Calu3 (cell line): ENCODE results near the gene KCNJ3. TPM values are rescaled to one million over a fixed set of nuclear protein-coding genes. Genes with fewer than 3 reads are reported as not detected.

ENCODE experiments used
- BruUV-seq: library from RNA; stranded (reverse); fragments of 400-500 nt; replicated peaks from 2 replicates; lab custom pipeline; 2021; lab: Mats Ljungman, UMichigan
- CTCF ChIA-PET: fragments of 300-600 bp; sonication (Branson Sonifier 250); formaldehyde crosslinking; loops from one replicate; lab custom pipeline; 2022; ENCODE audit warnings: antibody characterized with exemption; lab: Charles Lee
- DNase-seq: peaks from one replicate; pipeline ENCODE4 v3.0.0; 2022
- H3K27ac Mint-ChIP-seq: one replicate; pipeline ENCODE4 v1.8.0; 2022; ENCODE audit warnings: mixed read lengths; ENCODE audit not compliant: unreplicated experiment
- H3K27me3 Mint-ChIP-seq: one replicate; pipeline ENCODE4 v1.8.0; 2022; ENCODE audit warnings: mixed read lengths; ENCODE audit not compliant: unreplicated experiment
- H3K36me3 Mint-ChIP-seq: one replicate; pipeline ENCODE4 v1.8.0; 2022; ENCODE audit warnings: mild to moderate bottlenecking, moderate library complexity, mixed read lengths; ENCODE audit not compliant: insufficient read depth, unreplicated experiment
- H3K4me1 Mint-ChIP-seq: one replicate; pipeline ENCODE4 v1.8.0; 2022; ENCODE audit warnings: mild to moderate bottlenecking, low read depth, mixed read lengths; ENCODE audit not compliant: unreplicated experiment
- H3K4me3 Mint-ChIP-seq: one replicate; pipeline ENCODE4 v1.8.0; 2022; ENCODE audit warnings: mild to moderate bottlenecking, low read depth, moderate library complexity, mixed read lengths; ENCODE audit not compliant: unreplicated experiment
- H3K9me3 Mint-ChIP-seq: one replicate; pipeline ENCODE4 v1.8.0; 2022; ENCODE audit warnings: low read depth, mixed read lengths; ENCODE audit not compliant: unreplicated experiment
- intact Hi-C: fragments of 100-400 bp; cut with micrococcal nuclease; formaldehyde crosslinking; loops from one replicate; pipeline ENCODE4 v1.10.0; 2022; ENCODE audit not compliant: unreplicated experiment
- total RNA-seq: library from RNA; stranded (reverse); gene quantifications from 2 replicates; pipeline ENCODE4 v1.2.3, GENCODE V29; 2022
- TF ChIP-seq, protein P1 (sequence below): fragments of 200-600 bp; IDR thresholded peaks from one replicate; pipeline ENCODE4 v1.8.0; 2022; ENCODE audit warnings: antibody characterized with exemption; ENCODE audit not compliant: unreplicated experiment

The KCNJ3 gene
- total RNA-seq, 1 experiment from 2014 or later: 0.17 TPM

DNA sequence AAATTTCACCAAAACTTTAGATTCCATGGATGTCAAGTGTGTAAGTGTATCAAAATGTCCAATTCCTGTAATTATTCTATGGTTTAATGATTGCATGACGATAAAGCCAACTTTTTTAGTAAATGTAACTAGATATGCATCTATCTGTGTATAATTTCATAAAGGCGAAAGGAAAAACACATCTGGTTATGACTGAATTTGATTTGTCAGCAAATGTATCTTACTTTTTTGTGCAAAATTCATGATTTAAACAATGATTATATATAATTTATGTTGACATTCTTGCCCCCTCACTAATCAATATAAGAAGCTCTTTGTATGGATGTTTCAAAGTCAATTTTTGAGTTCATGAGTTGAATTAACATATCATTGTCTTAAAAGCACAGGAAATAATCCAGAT, 138.5 kb downstream of the KCNJ3 start:
- Mint-ChIP-seq H3K36me3 (no peaks in the 10 kb centered on the region), H3K4me1 (no peaks in the 10 kb centered on the region), H3K9me3 (peaks cover 3% of the 10 kb centered on the region), H3K27ac (no peak overlapping the region), H3K4me3 (no peak overlapping the region), H3K27me3 (no peaks in the 10 kb centered on the region)
- intact Hi-C loops: no loop called here
- no TSS peak for BruUV-seq
- CTCF ChIA-PET: no interaction called here
- no peak for DNase-seq
- TF ChIP-seq, protein P1, sequence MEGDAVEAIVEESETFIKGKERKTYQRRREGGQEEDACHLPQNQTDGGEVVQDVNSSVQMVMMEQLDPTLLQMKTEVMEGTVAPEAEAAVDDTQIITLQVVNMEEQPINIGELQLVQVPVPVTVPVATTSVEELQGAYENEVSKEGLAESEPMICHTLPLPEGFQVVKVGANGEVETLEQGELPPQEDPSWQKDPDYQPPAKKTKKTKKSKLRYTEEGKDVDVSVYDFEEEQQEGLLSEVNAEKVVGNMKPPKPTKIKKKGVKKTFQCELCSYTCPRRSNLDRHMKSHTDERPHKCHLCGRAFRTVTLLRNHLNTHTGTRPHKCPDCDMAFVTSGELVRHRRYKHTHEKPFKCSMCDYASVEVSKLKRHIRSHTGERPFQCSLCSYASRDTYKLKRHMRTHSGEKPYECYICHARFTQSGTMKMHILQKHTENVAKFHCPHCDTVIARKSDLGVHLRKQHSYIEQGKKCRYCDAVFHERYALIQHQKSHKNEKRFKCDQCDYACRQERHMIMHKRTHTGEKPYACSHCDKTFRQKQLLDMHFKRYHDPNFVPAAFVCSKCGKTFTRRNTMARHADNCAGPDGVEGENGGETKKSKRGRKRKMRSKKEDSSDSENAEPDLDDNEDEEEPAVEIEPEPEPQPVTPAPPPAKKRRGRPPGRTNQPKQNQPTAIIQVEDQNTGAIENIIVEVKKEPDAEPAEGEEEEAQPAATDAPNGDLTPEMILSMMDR: no peak

DNA sequence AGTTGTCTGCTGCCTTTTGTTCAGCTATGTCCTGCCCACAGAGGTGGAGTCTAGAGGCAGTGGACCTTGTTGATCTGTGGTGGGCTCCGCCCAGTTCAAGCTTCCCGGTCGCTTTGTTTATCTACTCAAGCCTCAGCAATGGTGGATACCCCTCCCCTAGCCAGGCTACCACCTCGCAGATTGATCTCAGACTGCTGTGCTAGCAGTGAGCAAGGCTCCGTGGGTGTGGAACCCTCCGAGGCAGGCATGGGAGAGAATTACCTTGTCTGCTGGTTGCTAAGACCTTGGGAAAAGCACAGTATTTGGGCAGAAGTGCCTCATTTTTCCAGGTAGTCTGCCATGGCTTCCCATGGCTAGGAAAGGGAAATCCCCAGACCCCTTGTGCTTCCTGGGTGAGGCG, 146.0 kb downstream of the KCNJ3 start:
- BruUV-seq: no TSS peak

DNA sequence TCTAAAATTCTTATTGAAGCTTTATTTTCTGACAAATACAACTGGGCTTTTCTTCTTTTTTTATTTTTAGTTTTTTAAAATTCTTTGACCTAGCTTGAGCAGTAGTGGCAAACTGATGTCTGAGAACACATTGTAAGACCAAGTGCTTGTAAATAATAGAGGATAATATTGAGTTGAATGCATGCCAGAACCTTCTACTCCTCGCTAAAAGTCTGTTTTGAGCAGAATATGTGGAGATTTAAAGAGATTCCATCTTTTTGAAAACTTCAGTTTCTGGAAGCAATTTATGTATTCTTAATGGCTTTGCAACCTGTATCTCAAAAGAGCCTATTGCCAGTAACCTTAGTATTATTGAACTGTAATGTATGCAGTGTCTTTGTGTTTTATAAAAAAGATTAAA, 148.3 kb downstream of the KCNJ3 start:
- no peak for DNase-seq
- Mint-ChIP-seq H3K9me3 (peaks cover 5% of the 10 kb centered on the region), H3K27ac (no peak overlapping the region), H3K36me3 (no peaks in the 10 kb centered on the region), H3K4me3 (no peak overlapping the region), H3K4me1 (no peaks in the 10 kb centered on the region), H3K27me3 (no peaks in the 10 kb centered on the region)
- intact Hi-C loops: no loop called here
- no TSS peak for BruUV-seq
- TF ChIP-seq, protein P1: no peak
- CTCF ChIA-PET: no interaction called here

More for the DNA sequence above, 146.0 kb downstream of the KCNJ3 start:
- peaks cover 7% of the 10 kb centered on the region for H3K9me3 Mint-ChIP-seq
- DNase-seq: no peak
- H3K27ac Mint-ChIP-seq: no peak overlapping the region
- no peaks in the 10 kb centered on the region for H3K36me3 Mint-ChIP-seq
- no peaks in the 10 kb centered on the region for H3K27me3 Mint-ChIP-seq
- no peaks in the 10 kb centered on the region for H3K4me1 Mint-ChIP-seq
- intact Hi-C loops: no loop called here
- TF ChIP-seq, protein P1: no peak
- CTCF ChIA-PET: no interaction called here
- no peak overlapping the region for H3K4me3 Mint-ChIP-seq

DNA sequence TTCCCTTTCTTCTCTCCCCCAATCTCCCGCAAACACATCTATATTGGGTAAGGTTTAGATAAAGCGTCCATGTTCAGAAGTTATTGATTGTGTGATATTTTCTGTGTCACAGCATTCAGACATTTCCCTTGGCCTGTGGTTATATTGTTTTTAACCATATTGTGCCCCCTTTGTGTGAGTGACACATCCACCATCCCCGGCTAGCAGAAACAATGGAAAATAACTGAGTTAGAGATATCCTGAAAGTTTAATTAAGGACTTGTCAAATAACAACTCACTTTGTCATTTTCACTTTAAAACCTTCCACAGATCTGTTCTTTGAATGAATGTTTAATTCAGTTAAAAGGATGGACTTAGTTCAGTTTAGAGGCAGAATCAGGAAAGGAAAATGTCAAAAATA, 151.0 kb downstream of the KCNJ3 start:
- H3K27me3 Mint-ChIP-seq: no peaks in the 10 kb centered on the region
- TF ChIP-seq, protein P1: no peak
- H3K9me3 Mint-ChIP-seq: no peaks in the 10 kb centered on the region
- no peaks in the 10 kb centered on the region for H3K4me1 Mint-ChIP-seq
- no peak for DNase-seq
- H3K4me3 Mint-ChIP-seq: no peak overlapping the region
- no peaks in the 10 kb centered on the region for H3K36me3 Mint-ChIP-seq
- BruUV-seq: no TSS peak
- CTCF ChIA-PET: no interaction called here
- no peak overlapping the region for H3K27ac Mint-ChIP-seq
- intact Hi-C loops: no loop called here
